Suprapubic skin (tissue), 4 donors: Measurements from ENCODE around the gene SF3B5. TPM values are rescaled to one million over a fixed set of nuclear protein-coding genes. Genes with fewer than 3 reads are reported as not detected.

Experiments used
- DNase-seq, 2 donors: peaks; one replicate each; pipeline ENCODE4 v3.0.0-alpha.2; 2019; ENCODE audit warnings: low spot score in 2 of 2
- H3K27ac ChIP-seq: fragments of 200-600 bp; sonication (generic); one replicate; pipeline ENCODE4 v1.5.1; 2019
- H3K27me3 ChIP-seq: fragments of 200-600 bp; sonication (generic); one replicate; pipeline ENCODE4 v1.5.1; 2019
- H3K36me3 ChIP-seq: fragments of 200-600 bp; sonication (generic); one replicate; pipeline ENCODE4 v1.5.1; 2019
- H3K4me1 ChIP-seq: fragments of 200-600 bp; sonication (generic); one replicate; pipeline ENCODE4 v1.5.1; 2019
- H3K4me3 ChIP-seq: fragments of 200-600 bp; sonication (generic); one replicate; pipeline ENCODE4 v1.5.1; 2019; ENCODE audit warnings: mild to moderate bottlenecking
- H3K9me3 ChIP-seq: fragments of 200-600 bp; sonication (generic); one replicate; pipeline ENCODE4 v1.5.1; 2019
- CTCF ChIP-seq, 2 donors: fragments of 200-600 bp in 1 of 2; fragments of 450-650 bp in 1 of 2; sonication (generic) in 1 of 2; IDR thresholded peaks; one replicate each; pipeline ENCODE4 v1.5.1; 2016 to 2019; ENCODE audit warnings: antibody characterized with exemption in 2 of 2, mild to moderate bottlenecking in 1 of 2, moderate library complexity in 1 of 2
- EP300 ChIP-seq: sonication (generic); formaldehyde crosslinking; IDR thresholded peaks from one replicate; pipeline ENCODE4 v1.6.1; 2017; ENCODE audit warnings: antibody characterized with exemption
- POLR2A ChIP-seq, 2 donors: fragments of 450-650 bp; IDR thresholded peaks; one replicate each; pipeline ENCODE4 v1.6.1; 2017; ENCODE audit warnings: antibody characterized with exemption in 2 of 2, mild to moderate bottlenecking in 2 of 2, moderate library complexity in 2 of 2
- POLR2AphosphoS5 ChIP-seq, 3 donors: sonication (generic); formaldehyde crosslinking; IDR thresholded peaks; one replicate each; pipeline ENCODE4 v1.6.1; 2017; ENCODE audit warnings: antibody characterized with exemption in 3 of 3
- WGBS: methylation state at CpG from one replicate; pipeline ENCODE4 v1.1.5; 2018; 5-methylcytosine and 5-hydroxymethylcytosine counted together
- total RNA-seq, 4 donors: library from RNA; depleted of rRNA; stranded (reverse); fragments of >200 nt; gene quantifications; one replicate each; pipeline ENCODE4 v1.1.0, GENCODE V29; 2016

SF3B5 gene
- total RNA-seq, 4 donors from 2014 or later, result 111 to 218 (median 173) TPM

- TF ChIP-seq EP300 (no peak), POLR2AphosphoS5 (IDR thresholded peaks at IDR 0.05) (no peak), CTCF (IDR thresholded peaks at IDR 0.05) (no peak), POLR2A (IDR thresholded peaks at IDR 0.05) (no peak)
- Histone ChIP-seq H3K27ac (no peak overlapping the region), H3K9me3 (no peaks in the 10 kb centered on the region), H3K36me3 (no peaks in the 10 kb centered on the region), H3K27me3 (no peaks in the 10 kb centered on the region), H3K4me1 (no peaks in the 10 kb centered on the region), H3K4me3 (no peak overlapping the region)
- WGBS, result 64% methylated on average over 2 of the region's 2 CpGs
- DNase-seq, result no peak
These were observed 28.0 kb upstream of the SF3B5 start for GRCh38 chr6:144123421-144123820.

GRCh38 chr6:144122861-144123260 lies 27.5 kb upstream of the SF3B5 start:
- no peak for TF ChIP-seq POLR2AphosphoS5 (IDR thresholded peaks at IDR 0.05)
- no peak for TF ChIP-seq CTCF (IDR thresholded peaks at IDR 0.05)
- no peak for TF ChIP-seq EP300
- TF ChIP-seq POLR2A (IDR thresholded peaks at IDR 0.05), result no peak
- no peaks in the 10 kb centered on the region for H3K36me3 ChIP-seq
- H3K4me1 ChIP-seq, result no peaks in the 10 kb centered on the region
- H3K9me3 ChIP-seq, result no peaks in the 10 kb centered on the region
- H3K4me3 ChIP-seq, result no peak overlapping the region
- H3K27me3 ChIP-seq, result no peaks in the 10 kb centered on the region
- no peak overlapping the region for H3K27ac ChIP-seq
- no peak for DNase-seq

- Histone ChIP-seq H3K27ac (no peak overlapping the region), H3K9me3 (no peaks in the 10 kb centered on the region), H3K36me3 (no peaks in the 10 kb centered on the region), H3K4me1 (no peaks in the 10 kb centered on the region), H3K27me3 (no peaks in the 10 kb centered on the region), H3K4me3 (no peak overlapping the region)
- no peak for DNase-seq
- 91% methylated on average over 5 of the region's 5 CpGs for WGBS
- TF ChIP-seq CTCF (IDR thresholded peaks at IDR 0.05) (no peak), POLR2AphosphoS5 (IDR thresholded peaks at IDR 0.05) (no peak), EP300 (no peak), POLR2A (IDR thresholded peaks at IDR 0.05) (no peak)
These were observed 24.0 kb upstream of the SF3B5 start for GRCh38 chr6:144119376-144119775.

GRCh38 chr6:144115219-144115618 lies 19.8 kb upstream of the SF3B5 start:
- DNase-seq, result no peak
- TF ChIP-seq POLR2A (IDR thresholded peaks at IDR 0.05), result no peak
- no peak for TF ChIP-seq EP300
- no peak for TF ChIP-seq POLR2AphosphoS5 (IDR thresholded peaks at IDR 0.05)
- TF ChIP-seq CTCF (IDR thresholded peaks at IDR 0.05), result no peak
- H3K4me1 ChIP-seq, result no peaks in the 10 kb centered on the region
- no peak overlapping the region for H3K4me3 ChIP-seq
- no peaks in the 10 kb centered on the region for H3K27me3 ChIP-seq
- 97% methylated on average over 3 of the region's 3 CpGs for WGBS
- no peaks in the 10 kb centered on the region for H3K36me3 ChIP-seq
- H3K27ac ChIP-seq, result no peak overlapping the region
- H3K9me3 ChIP-seq, result no peaks in the 10 kb centered on the region

GRCh38 chr6:144113366-144113765 lies 18.0 kb upstream of the SF3B5 start:
- 94% methylated on average over 6 of the region's 6 CpGs for WGBS
- Histone ChIP-seq H3K27ac (no peak overlapping the region), H3K4me1 (no peaks in the 10 kb centered on the region), H3K9me3 (no peaks in the 10 kb centered on the region), H3K27me3 (no peaks in the 10 kb centered on the region), H3K4me3 (no peak overlapping the region), H3K36me3 (no peaks in the 10 kb centered on the region)
- DNase-seq, result no peak
- no peak for TF ChIP-seq POLR2A (IDR thresholded peaks at IDR 0.05)

- Histone ChIP-seq H3K27me3 (no peaks in the 10 kb centered on the region), H3K27ac (no peak overlapping the region), H3K9me3 (no peaks in the 10 kb centered on the region), H3K36me3 (no peaks in the 10 kb centered on the region), H3K4me1 (no peaks in the 10 kb centered on the region), H3K4me3 (no peak overlapping the region)
- TF ChIP-seq CTCF (IDR thresholded peaks at IDR 0.05), result no peak
- TF ChIP-seq EP300, result no peak
- TF ChIP-seq POLR2A (IDR thresholded peaks at IDR 0.05), result no peak
- TF ChIP-seq POLR2AphosphoS5 (IDR thresholded peaks at IDR 0.05), result no peak
- no peak for DNase-seq
- 84% methylated on average over 5 of the region's 5 CpGs for WGBS
These were observed 14.8 kb upstream of the SF3B5 start for GRCh38 chr6:144110210-144110609.
